ENCODE results near the gene LASP1.
A peak's percentile ranks its signal among the peaks of the same experiment; 100 is the strongest.

LASP1 gene

GRCh38 chr17:38961413-38961812 lies 91.6 kb downstream of the LASP1 start:
- Histone ChIP-seq H3F3A (ENCODE audit: insufficient read depth, low read length) (no peaks in the 10 kb centered on the region), H3K4me3 (ENCODE audit: low read depth, low read length, poor library complexity, severe bottlenecking) (no peak overlapping the region), H3K27me3 (ENCODE audit: insufficient read depth, low read length) (no peaks in the 10 kb centered on the region), H3K4me1 (ENCODE audit: insufficient read depth, low read length, severe bottlenecking) (no peaks in the 10 kb centered on the region), H3K27ac (ENCODE audit: low read depth, low read length, poor library complexity, severe bottlenecking) (no peak overlapping the region), H3K9ac (ENCODE audit: low read length) (no peak overlapping the region), H3K36me3 (ENCODE audit: insufficient read depth, low read length) (no peaks in the 10 kb centered on the region), H3K79me2 (ENCODE audit: insufficient read depth, low read length) (no peaks in the 10 kb centered on the region), H4K20me1 (ENCODE audit: insufficient read depth, low read length) (no peaks in the 10 kb centered on the region), H3K4me2 (ENCODE audit: low read length) (no peak overlapping the region), H3K9me2 (ENCODE audit: low read depth, low read length) (no peaks in the 10 kb centered on the region), H3K9me3 (ENCODE audit: low read length) (no peaks in the 10 kb centered on the region), H2AFZ (ENCODE audit: low read length) (no peak overlapping the region)
- no peak for TF ChIP-seq CTCF (IDR thresholded peaks at IDR 0.05; ENCODE audit: low read length)
- no peak for TF ChIP-seq EZH2 (IDR thresholded peaks at IDR 0.05; ENCODE audit: borderline replicate concordance, low read length)

DNA sequence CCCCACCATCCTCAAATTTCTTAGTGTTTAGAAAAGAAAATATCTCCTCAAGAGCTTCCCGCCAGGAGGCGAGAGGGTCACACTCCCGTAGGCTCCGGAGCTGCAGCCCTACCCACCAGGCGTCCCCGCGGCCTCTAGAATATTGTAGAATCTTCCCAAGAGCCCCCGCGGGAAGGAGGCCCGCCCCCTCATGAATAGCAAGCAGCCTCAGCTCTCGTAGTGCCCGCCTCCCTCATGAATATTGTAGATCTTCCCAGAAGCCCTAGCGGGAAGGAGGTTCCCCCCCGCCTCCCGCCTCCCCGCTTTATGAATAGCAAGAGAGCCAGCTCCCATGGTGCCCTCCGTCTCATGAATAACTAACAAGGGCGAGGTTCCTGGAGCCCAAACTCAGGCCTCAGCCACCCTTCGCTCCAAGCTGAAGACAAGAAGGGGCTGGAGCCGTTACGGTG lies 97.5 kb downstream of the LASP1 start, which contains the start of gene FBXO47:
TSS of gene FBXO47 (minus strand) at position 114 of the 449 bp plus-strand sequence. CDS start 4,378 bp downstream, outside the sequence.
- Histone ChIP-seq H3K36me3 (ENCODE audit: insufficient read depth, low read length) (no peaks in the 10 kb centered on the region), H3K9ac (ENCODE audit: low read length) (peak within 1 kb of the TSS; percentile 18; the same call in 1 of the 2 replicates), H3F3A (ENCODE audit: insufficient read depth, low read length) (no peaks in the 10 kb centered on the region), H3K4me1 (ENCODE audit: insufficient read depth, low read length, severe bottlenecking) (peaks cover 10% of the 10 kb centered on the region), H3K4me3 (ENCODE audit: low read depth, low read length, poor library complexity, severe bottlenecking) (peak within 1 kb of the TSS; percentile 40), H3K9me3 (ENCODE audit: low read length) (no peaks in the 10 kb centered on the region), H3K27me3 (ENCODE audit: insufficient read depth, low read length) (peaks cover 8% of the 10 kb centered on the region; the same call in 1 of the 2 replicates), H4K20me1 (ENCODE audit: insufficient read depth, low read length) (no peaks in the 10 kb centered on the region), H3K79me2 (ENCODE audit: insufficient read depth, low read length) (no peaks in the 10 kb centered on the region), H3K9me2 (ENCODE audit: low read depth, low read length) (no peaks in the 10 kb centered on the region), H3K27ac (ENCODE audit: low read depth, low read length, poor library complexity, severe bottlenecking) (no peak within 1 kb of the TSS), H2AFZ (ENCODE audit: low read length) (no peak within 1 kb of the TSS), H3K4me2 (ENCODE audit: low read length) (peak within 1 kb of the TSS; percentile 46)
- TF ChIP-seq EZH2 (IDR thresholded peaks at IDR 0.05; ENCODE audit: borderline replicate concordance, low read length) (no peak), CTCF (IDR thresholded peaks at IDR 0.05; ENCODE audit: low read length) (no peak)

GRCh38 chr17:38969281-38969680 lies 99.4 kb downstream of the LASP1 start:
- no peaks in the 10 kb centered on the region for H4K20me1 ChIP-seq (ENCODE audit: insufficient read depth, low read length)
- no peaks in the 10 kb centered on the region for H3F3A ChIP-seq (ENCODE audit: insufficient read depth, low read length)
- H2AFZ ChIP-seq (ENCODE audit: low read length), result no peak overlapping the region
- H3K9ac ChIP-seq (ENCODE audit: low read length), result no peak overlapping the region
- no peak for TF ChIP-seq EZH2 (IDR thresholded peaks at IDR 0.05; ENCODE audit: borderline replicate concordance, low read length)
- no peak for TF ChIP-seq CTCF (IDR thresholded peaks at IDR 0.05; ENCODE audit: low read length)
- H3K4me3 ChIP-seq (ENCODE audit: low read depth, low read length, poor library complexity, severe bottlenecking), result no peak overlapping the region
- no peaks in the 10 kb centered on the region for H3K36me3 ChIP-seq (ENCODE audit: insufficient read depth, low read length)
- H3K9me2 ChIP-seq (ENCODE audit: low read depth, low read length), result no peaks in the 10 kb centered on the region
- peaks cover 10% of the 10 kb centered on the region for H3K4me1 ChIP-seq (ENCODE audit: insufficient read depth, low read length, severe bottlenecking)
- no peak overlapping the region for H3K4me2 ChIP-seq (ENCODE audit: low read length)
- H3K27me3 ChIP-seq (ENCODE audit: insufficient read depth, low read length), result peaks cover 8% of the 10 kb centered on the region; the same call in 1 of the 2 replicates
- no peaks in the 10 kb centered on the region for H3K9me3 ChIP-seq (ENCODE audit: low read length)
- H3K27ac ChIP-seq (ENCODE audit: low read depth, low read length, poor library complexity, severe bottlenecking), result no peak overlapping the region
- H3K79me2 ChIP-seq (ENCODE audit: insufficient read depth, low read length), result no peaks in the 10 kb centered on the region
